Measurements from ENCODE around the gene ARHGDIG.

Gene ARHGDIG

GRCh38 chr16:269061-269796, 11.2 kb upstream of the ARHGDIG start:
- peaks cover 18% of the 10 kb centered on the region for H3K36me3 ChIP-seq (ENCODE audit: insufficient read depth, insufficient read length, low read length)
- DNase-seq (ENCODE audit: low read depth, low spot score): no peak
- TF ChIP-seq SUZ12 (IDR thresholded peaks at IDR 0.05; ENCODE audit: extremely low read depth, insufficient read depth, insufficient read length) (no peak), YY1 (IDR thresholded peaks at IDR 0.05; ENCODE audit: insufficient read depth, insufficient read length) (no peak), ZNF274 (IDR thresholded peaks at IDR 0.05; ENCODE audit: low read depth, low read length) (no peak)
- no peaks in the 10 kb centered on the region for H3K9me3 ChIP-seq (ENCODE audit: insufficient read depth, low read length)
- H3K4me1 ChIP-seq (ENCODE audit: insufficient read depth, insufficient read length): peaks cover 10% of the 10 kb centered on the region
- H3K27me3 ChIP-seq (ENCODE audit: insufficient read depth, insufficient read length): peaks cover 4% of the 10 kb centered on the region
- no peak overlapping the region for H3K9ac ChIP-seq (ENCODE audit: insufficient read length, low read depth)
- H3K4me3 ChIP-seq (ENCODE audit: insufficient read length, low read depth): no peak overlapping the region

- no peaks in the 10 kb centered on the region for H3K9me3 ChIP-seq (ENCODE audit: insufficient read depth, low read length)
- H3K9ac ChIP-seq (ENCODE audit: insufficient read length, low read depth): no peak overlapping the region
- peaks cover 12% of the 10 kb centered on the region for H3K4me1 ChIP-seq (ENCODE audit: insufficient read depth, insufficient read length)
- H3K4me3 ChIP-seq (ENCODE audit: insufficient read length, low read depth): no peak overlapping the region
- no peak for DNase-seq (ENCODE audit: low read depth, low spot score)
- peaks cover 4% of the 10 kb centered on the region for H3K36me3 ChIP-seq (ENCODE audit: insufficient read depth, insufficient read length, low read length)
- peaks cover 16% of the 10 kb centered on the region for H3K27me3 ChIP-seq (ENCODE audit: insufficient read depth, insufficient read length)
- TF ChIP-seq ZNF274 (IDR thresholded peaks at IDR 0.05; ENCODE audit: low read depth, low read length) (no peak), YY1 (IDR thresholded peaks at IDR 0.05; ENCODE audit: insufficient read depth, insufficient read length) (no peak), SUZ12 (IDR thresholded peaks at IDR 0.05; ENCODE audit: extremely low read depth, insufficient read depth, insufficient read length) (no peak)
Measured at GRCh38 chr16:270381-271255, 9.8 kb upstream of the ARHGDIG start.

GRCh38 chr16:272633-273546, 7.5 kb upstream of the ARHGDIG start:
- H3K4me1 ChIP-seq (ENCODE audit: insufficient read depth, insufficient read length): peaks cover 12% of the 10 kb centered on the region
- H3K9ac ChIP-seq (ENCODE audit: insufficient read length, low read depth): no peak overlapping the region
- no peak for TF ChIP-seq ZNF274 (IDR thresholded peaks at IDR 0.05; ENCODE audit: low read depth, low read length)
- no peak for TF ChIP-seq SUZ12 (IDR thresholded peaks at IDR 0.05; ENCODE audit: extremely low read depth, insufficient read depth, insufficient read length)
- no peak for TF ChIP-seq YY1 (IDR thresholded peaks at IDR 0.05; ENCODE audit: insufficient read depth, insufficient read length)
- H3K36me3 ChIP-seq (ENCODE audit: insufficient read depth, insufficient read length, low read length): no peaks in the 10 kb centered on the region
- no peak for DNase-seq (ENCODE audit: low read depth, low spot score)
- H3K9me3 ChIP-seq (ENCODE audit: insufficient read depth, low read length): no peaks in the 10 kb centered on the region
- peaks cover 25% of the 10 kb centered on the region for H3K27me3 ChIP-seq (ENCODE audit: insufficient read depth, insufficient read length)
- no peak overlapping the region for H3K4me3 ChIP-seq (ENCODE audit: insufficient read length, low read depth)

GRCh38 chr16:273547-274421, 6.6 kb upstream of the ARHGDIG start:
- DNase-seq (ENCODE audit: low read depth, low spot score): no peak
- no peak overlapping the region for H3K4me3 ChIP-seq (ENCODE audit: insufficient read length, low read depth)

GRCh38 chr16:275041-275641, 5.2 kb upstream of the ARHGDIG start:
- Histone ChIP-seq H3K4me3 (ENCODE audit: insufficient read length, low read depth) (peak overlapping the region; percentile 48), H3K27me3 (ENCODE audit: insufficient read depth, insufficient read length) (peaks cover 42% of the 10 kb centered on the region), H3K4me1 (ENCODE audit: insufficient read depth, insufficient read length) (peaks cover 10% of the 10 kb centered on the region), H3K36me3 (ENCODE audit: insufficient read depth, insufficient read length, low read length) (no peaks in the 10 kb centered on the region), H3K9me3 (ENCODE audit: insufficient read depth, low read length) (no peaks in the 10 kb centered on the region), H3K9ac (ENCODE audit: insufficient read length, low read depth) (peak overlapping the region; percentile 58)
- no peak for DNase-seq (ENCODE audit: low read depth, low spot score)
- TF ChIP-seq SUZ12 (IDR thresholded peaks at IDR 0.05; ENCODE audit: extremely low read depth, insufficient read depth, insufficient read length): peak; percentile 79
- TF ChIP-seq ZNF274 (IDR thresholded peaks at IDR 0.05; ENCODE audit: low read depth, low read length): no peak
- TF ChIP-seq YY1 (IDR thresholded peaks at IDR 0.05; ENCODE audit: insufficient read depth, insufficient read length): no peak

More at GRCh38 chr16:273547-274421, 6.6 kb upstream of the ARHGDIG start:
- H3K36me3 ChIP-seq (ENCODE audit: insufficient read depth, insufficient read length, low read length): no peaks in the 10 kb centered on the region
- no peak for TF ChIP-seq ZNF274 (IDR thresholded peaks at IDR 0.05; ENCODE audit: low read depth, low read length)
- no peak for TF ChIP-seq SUZ12 (IDR thresholded peaks at IDR 0.05; ENCODE audit: extremely low read depth, insufficient read depth, insufficient read length)
- TF ChIP-seq YY1 (IDR thresholded peaks at IDR 0.05; ENCODE audit: insufficient read depth, insufficient read length): no peak
- H3K9ac ChIP-seq (ENCODE audit: insufficient read length, low read depth): peak overlapping the region; percentile 8
- H3K27me3 ChIP-seq (ENCODE audit: insufficient read depth, insufficient read length): peaks cover 28% of the 10 kb centered on the region
- no peaks in the 10 kb centered on the region for H3K9me3 ChIP-seq (ENCODE audit: insufficient read depth, low read length)
- peaks cover 12% of the 10 kb centered on the region for H3K4me1 ChIP-seq (ENCODE audit: insufficient read depth, insufficient read length)
